Lower lobe of right lung (tissue), 2 donors: Measurements from ENCODE around the gene PPP1R12B. TPM values are rescaled to one million over a fixed set of nuclear protein-coding genes. Genes with fewer than 3 reads are reported as not detected.
"Not testable (repeated sequence)": the region's sequence is repeated elsewhere in the genome, so short reads cannot be mapped to it uniquely, and the experiment has no call there.

Experiments used
- ATAC-seq, 2 donors: fragments of 200-7000 bp; cut with Tn5 transposase; one replicate each; pipeline ENCODE4 v1.9.1; 2020 to 2022; ENCODE audit warnings: mild to moderate bottlenecking in 2 of 2, moderate library complexity in 2 of 2
- DNase-seq: peaks from one replicate; pipeline ENCODE4 v3.0.0-alpha.2; 2020
- H3K27ac ChIP-seq: fragments of 200-600 bp; one replicate; pipeline ENCODE4 v1.8.0; 2022
- H3K27me3 ChIP-seq: fragments of 200-600 bp; one replicate; pipeline ENCODE4 v1.8.0; 2022; ENCODE audit warnings: low read depth
- H3K36me3 ChIP-seq: fragments of 200-600 bp; one replicate; pipeline ENCODE4 v1.8.0; 2022; ENCODE audit warnings: mild to moderate bottlenecking
- H3K4me1 ChIP-seq: fragments of 200-600 bp; one replicate; pipeline ENCODE4 v1.8.0; 2022
- H3K4me3 ChIP-seq: fragments of 200-600 bp; one replicate; pipeline ENCODE4 v1.8.0; 2022; ENCODE audit warnings: mild to moderate bottlenecking
- H3K9me3 ChIP-seq: fragments of 200-600 bp; one replicate; pipeline ENCODE4 v1.8.0; 2022
- intact Hi-C: fragments of 100-400 bp; cut with DNase I; formaldehyde crosslinking; loops from one replicate; pipeline ENCODE4 v1.11.0; 2022
- total RNA-seq: library from RNA; stranded (reverse); fragmentation: NEBNext Ultra II Directional; extraction: Animal tissue kit (Norgen Biotek cat#: 25700); gene quantifications from one replicate; pipeline ENCODE4 v1.2.1, GENCODE V29; 2021
- TF ChIP-seq, protein P1 (sequence below): fragments of 200-600 bp; IDR thresholded peaks from one replicate; pipeline ENCODE4 v1.8.0; 2022; ENCODE audit warnings: antibody characterized with exemption, mild to moderate bottlenecking
- donor health status: DM: no; HTN: yes; CAD: no; lungs with severe emphysema.

The PPP1R12B gene
- total RNA-seq, 1 donor from 2014 or later, result 41.4 TPM

DNA sequence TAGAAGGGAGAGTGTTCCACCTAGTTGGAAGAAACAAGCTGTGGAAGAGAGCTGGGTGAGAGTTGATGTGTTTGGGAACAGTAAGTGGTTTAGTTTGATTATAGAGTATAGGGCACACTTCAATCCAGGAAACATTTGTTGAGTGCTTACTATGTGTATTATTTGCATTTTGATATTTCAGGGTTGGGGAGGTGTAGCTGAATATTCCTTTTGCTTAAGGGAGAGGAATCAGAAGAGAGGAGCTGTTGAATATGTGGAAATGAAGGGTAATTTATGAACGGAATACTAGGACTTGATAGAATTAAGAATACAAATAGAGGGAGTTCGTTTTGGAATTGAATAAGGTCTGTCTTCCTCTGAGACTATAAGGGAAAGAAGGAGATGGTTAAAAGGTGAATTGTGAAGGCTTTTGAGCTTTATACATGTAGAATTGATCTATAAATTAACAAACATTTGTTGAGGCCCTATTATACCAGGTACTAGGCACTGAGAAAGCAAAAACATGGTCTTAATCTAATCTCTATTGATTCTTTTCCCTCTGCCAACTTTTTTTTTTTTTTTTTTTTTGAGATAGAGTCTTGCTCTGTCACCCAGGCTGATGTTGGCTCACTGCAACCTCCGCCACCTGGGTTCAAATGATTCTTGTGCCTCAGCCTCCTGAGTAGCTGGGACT lies 72.1 kb downstream of the PPP1R12B start:
- H3K4me1 ChIP-seq, ATAC-seq, H3K27me3 ChIP-seq, DNase-seq, intact Hi-C loops, H3K27ac ChIP-seq, H3K4me3 ChIP-seq, H3K36me3 ChIP-seq, H3K9me3 ChIP-seq: not testable (repeated sequence)

DNA sequence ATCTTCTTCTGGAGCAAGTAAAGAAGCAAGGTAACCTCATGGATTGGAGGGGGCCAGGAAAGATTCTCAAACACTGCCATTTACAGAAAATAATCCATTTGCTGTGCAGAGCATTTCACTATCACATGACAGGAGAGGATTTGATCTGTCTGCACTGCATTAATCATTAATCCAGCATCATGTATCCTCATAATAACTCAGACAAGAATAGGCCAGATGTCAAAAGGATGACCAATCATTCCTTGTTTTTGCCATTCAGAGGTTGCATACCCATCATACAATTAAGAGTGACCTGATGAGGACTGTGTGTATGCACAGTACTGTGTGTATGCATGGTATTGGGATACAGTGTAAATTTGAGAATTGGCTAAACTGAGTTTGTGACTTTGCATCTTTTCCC lies 74.2 kb downstream of the PPP1R12B start:
- H3K36me3 ChIP-seq, result peaks cover 14% of the 10 kb centered on the region
- ATAC-seq, H3K27ac ChIP-seq, H3K4me1 ChIP-seq, intact Hi-C loops, H3K27me3 ChIP-seq, H3K4me3 ChIP-seq, DNase-seq, H3K9me3 ChIP-seq: not testable (repeated sequence)

DNA sequence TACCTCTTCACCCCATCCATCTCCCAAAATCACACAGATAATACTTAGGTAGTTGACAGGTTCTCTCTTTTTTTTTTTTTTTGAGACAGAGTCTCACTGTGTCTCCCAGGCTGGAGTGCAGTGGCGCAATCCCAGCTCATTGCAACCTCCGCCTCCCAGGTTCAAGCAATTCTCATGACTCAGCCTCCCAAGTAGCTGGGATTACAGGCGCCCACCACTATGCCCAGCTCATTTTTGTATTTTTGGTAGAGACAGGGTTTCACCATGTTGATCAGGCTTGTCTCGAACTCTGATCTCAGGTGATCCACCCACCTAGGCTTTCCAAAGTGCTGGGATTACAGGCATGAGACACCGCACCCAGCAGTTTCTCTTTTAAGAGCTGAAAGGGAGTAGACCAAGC lies 75.8 kb downstream of the PPP1R12B start:
- DNase-seq, intact Hi-C loops, H3K9me3 ChIP-seq, ATAC-seq, H3K4me3 ChIP-seq, H3K27me3 ChIP-seq, H3K27ac ChIP-seq, H3K4me1 ChIP-seq: not testable (repeated sequence)
- H3K36me3 ChIP-seq, result peaks cover 14% of the 10 kb centered on the region

DNA sequence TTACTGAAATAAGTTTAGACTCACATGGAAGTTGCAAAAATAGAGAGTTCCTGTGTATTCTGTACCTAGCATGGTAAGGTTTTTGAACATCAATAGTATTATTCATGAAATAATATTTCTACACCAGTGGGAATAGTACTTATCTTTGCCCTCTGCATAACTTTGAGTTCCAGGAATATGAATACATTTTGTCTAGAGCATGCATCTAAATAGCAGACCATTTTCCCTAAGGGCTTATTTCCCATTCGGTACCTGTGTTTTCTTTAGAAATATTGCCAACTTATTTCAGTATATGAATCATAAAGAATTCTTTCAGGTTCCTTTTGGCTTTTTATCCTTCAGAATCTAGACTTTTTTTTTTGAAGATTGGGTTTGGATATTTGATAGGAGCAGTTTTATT lies 81.6 kb downstream of the PPP1R12B start:
- H3K27ac ChIP-seq, H3K9me3 ChIP-seq, H3K4me1 ChIP-seq, H3K4me3 ChIP-seq, intact Hi-C loops, DNase-seq, H3K27me3 ChIP-seq, ATAC-seq: not testable (repeated sequence)
- H3K36me3 ChIP-seq, result peaks cover 55% of the 10 kb centered on the region

DNA sequence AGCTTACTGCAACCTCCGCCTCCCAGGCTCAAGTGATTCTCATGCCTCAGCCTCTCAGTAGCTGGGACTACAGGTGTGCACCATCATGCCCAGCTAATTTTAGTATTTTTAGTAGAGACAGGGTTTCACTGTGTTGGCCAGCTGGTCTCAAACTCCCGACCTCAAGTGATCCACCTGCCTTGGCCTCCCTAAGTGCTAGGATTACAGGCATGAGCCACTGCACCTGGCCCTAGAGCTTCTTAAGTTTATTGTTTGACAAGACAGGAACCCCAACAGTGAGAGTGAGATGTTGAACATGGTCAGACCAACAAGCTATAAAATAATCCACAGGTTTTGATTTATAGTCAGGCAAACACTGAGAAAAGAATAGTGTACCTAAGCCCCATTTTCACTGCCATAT lies 83.8 kb downstream of the PPP1R12B start:
- H3K36me3 ChIP-seq, result peaks cover 60% of the 10 kb centered on the region
- H3K9me3 ChIP-seq, H3K4me3 ChIP-seq, H3K4me1 ChIP-seq, H3K27me3 ChIP-seq, DNase-seq, intact Hi-C loops, ATAC-seq, H3K27ac ChIP-seq: not testable (repeated sequence)

DNA sequence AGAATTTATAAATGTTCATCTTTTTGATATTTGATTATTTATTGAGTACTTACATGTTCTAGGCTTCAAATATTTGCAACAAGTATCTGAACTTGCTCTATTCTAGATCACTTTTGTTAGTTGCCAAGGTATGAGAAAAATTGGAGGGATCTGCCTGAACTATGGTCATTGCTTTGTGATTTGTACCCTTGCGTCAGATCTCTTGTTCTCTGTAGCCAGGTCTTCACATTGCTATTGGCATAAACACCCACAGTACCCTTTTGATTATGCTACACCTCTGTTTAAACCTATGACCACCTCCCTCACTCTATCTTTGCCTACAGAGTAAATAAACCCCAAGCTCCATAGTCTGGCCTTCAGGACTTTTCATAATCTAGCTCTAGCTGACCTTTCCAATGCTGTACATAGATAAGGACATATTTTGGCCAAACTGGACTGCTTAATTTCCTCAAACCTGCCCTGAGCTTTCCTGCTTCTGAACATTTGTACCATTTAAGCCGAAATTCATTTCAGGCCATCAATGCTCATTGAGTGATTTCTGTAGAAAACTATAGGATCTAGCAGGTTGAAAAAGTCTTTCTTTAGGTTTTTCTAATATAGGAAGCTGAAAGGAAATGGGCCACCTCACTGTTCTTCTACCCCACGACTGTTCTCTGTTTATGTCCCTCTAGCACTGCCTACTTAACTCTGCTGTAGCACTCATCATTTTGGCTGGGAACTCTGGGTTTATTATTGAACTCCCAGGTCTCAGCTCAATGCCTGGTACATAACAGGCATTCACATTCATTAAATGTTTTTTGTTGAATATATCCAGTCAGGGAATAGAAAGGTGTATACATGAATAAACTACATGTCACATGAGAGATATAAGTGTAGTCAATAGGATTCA lies 84.9 kb downstream of the PPP1R12B start:
- intact Hi-C loops, result no loop called here
- no peak for ATAC-seq
- H3K36me3 ChIP-seq, result peaks cover 71% of the 10 kb centered on the region

DNA sequence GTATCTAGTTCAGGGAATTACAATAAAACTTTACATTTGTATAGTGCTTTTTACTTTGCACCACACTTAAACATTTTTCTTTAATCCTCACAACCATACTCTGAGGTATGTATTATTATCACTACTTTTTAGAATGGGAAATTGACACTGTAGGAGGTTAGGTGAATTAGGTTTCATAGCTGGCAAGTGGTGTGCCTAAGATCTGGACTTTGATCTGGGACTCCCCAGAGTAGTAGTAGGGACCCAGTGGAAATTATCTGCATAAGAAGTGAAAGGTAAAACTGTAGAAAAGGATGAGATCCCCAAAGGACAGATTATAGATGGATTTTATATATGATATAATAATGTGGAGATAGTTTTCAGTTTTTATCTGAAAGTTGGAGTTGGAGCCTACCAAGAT lies 85.6 kb downstream of the PPP1R12B start:
- no peaks in the 10 kb centered on the region for H3K9me3 ChIP-seq
- no peaks in the 10 kb centered on the region for H3K27me3 ChIP-seq
- intact Hi-C loops, result no loop called here
- TF ChIP-seq, protein P1, sequence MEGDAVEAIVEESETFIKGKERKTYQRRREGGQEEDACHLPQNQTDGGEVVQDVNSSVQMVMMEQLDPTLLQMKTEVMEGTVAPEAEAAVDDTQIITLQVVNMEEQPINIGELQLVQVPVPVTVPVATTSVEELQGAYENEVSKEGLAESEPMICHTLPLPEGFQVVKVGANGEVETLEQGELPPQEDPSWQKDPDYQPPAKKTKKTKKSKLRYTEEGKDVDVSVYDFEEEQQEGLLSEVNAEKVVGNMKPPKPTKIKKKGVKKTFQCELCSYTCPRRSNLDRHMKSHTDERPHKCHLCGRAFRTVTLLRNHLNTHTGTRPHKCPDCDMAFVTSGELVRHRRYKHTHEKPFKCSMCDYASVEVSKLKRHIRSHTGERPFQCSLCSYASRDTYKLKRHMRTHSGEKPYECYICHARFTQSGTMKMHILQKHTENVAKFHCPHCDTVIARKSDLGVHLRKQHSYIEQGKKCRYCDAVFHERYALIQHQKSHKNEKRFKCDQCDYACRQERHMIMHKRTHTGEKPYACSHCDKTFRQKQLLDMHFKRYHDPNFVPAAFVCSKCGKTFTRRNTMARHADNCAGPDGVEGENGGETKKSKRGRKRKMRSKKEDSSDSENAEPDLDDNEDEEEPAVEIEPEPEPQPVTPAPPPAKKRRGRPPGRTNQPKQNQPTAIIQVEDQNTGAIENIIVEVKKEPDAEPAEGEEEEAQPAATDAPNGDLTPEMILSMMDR, result no peak
- H3K4me1 ChIP-seq, result no peaks in the 10 kb centered on the region
- no peak overlapping the region for H3K27ac ChIP-seq
- no peak overlapping the region for H3K4me3 ChIP-seq
- H3K36me3 ChIP-seq, result peaks cover 77% of the 10 kb centered on the region
- DNase-seq, result no peak
- no peak for ATAC-seq

More for the DNA sequence above, 84.9 kb downstream of the PPP1R12B start:
- no peak for DNase-seq
- Histone ChIP-seq H3K27me3 (no peaks in the 10 kb centered on the region), H3K4me1 (no peaks in the 10 kb centered on the region), H3K4me3 (no peak overlapping the region), H3K27ac (no peak overlapping the region), H3K9me3 (no peaks in the 10 kb centered on the region)
- TF ChIP-seq, protein P1, result no peak
